ENCODE measurements around the gene BRF1.

BRF1 gene

DNA sequence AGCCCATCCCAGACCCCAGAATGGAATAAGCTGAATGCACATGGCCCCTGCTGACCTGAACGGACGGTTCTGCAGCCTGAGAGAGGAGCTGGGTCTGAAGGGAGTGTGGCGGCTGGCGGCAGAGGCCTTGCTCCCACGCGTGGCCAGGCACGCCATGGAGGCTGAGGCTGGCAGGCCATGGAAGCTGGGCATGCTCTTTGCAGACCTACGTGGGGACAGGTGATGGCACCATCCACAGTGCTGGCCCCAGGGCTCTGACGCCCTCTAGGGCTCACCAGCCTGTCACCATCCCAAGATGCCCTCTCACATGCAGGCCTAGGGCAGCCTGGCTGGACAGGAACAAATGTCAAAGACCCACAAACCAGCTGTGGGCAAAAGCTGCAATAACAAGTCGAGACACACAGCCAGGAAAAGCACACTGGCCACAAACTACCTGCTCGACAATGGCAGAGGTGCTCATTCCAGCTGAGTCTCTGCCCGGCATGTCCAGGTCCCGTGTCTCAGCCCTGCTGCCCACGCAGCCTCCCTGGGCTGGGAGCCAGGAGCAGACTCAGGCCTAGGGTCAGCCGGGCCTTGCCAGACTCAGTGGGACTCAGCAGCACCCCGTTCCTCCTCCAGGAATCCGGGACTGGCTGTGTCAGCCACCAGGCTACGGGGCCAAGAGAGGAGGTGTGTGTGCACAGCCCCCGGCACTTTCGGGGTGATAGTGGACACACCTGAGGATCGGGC lies 32.8 kb downstream of the BRF1 start:
- no peak for DNase-seq (ENCODE audit: low read depth in 3 of 3)

DNA sequence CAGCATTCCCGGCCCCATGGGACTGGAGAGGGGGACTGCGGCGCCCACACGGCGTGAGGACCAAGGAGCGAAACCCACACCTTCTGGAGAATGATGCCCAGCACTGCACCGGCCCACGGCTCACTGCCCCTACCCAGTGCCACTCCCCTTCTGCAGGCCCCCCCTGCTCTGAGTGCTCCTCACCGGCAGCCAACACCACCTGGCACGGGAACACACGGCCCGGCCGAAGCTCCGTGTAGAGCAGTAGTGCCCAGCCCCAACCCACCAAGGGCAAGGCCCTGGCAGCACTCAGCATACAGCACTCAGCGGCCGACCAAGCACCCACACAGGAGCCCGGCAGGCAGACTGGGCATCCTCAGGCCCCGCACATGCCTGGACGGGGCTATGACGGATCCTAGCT lies 39.0 kb downstream of the BRF1 start:
- no peak for DNase-seq (ENCODE audit: low read depth in 3 of 3)

DNA sequence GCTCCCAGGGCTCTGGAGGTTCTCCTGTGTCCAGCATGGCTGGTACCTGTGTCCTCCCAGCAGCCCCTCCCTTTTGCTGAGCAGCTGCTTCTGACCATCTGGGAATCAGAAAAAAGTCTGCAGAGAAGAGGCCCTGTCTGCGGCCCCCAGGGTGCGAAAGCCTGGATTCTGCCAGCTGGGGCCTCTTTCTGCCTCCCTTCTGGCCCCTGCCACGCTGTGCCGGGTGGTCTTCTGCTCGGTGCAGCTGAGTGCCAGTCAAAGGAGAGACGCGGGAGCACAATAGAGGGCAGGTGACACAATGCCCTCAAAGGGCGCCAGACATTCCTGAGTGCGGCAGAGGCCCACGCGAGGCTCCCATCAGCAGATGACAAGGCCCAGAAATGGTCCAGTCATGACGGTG lies 39.8 kb downstream of the BRF1 start:
- DNase-seq (ENCODE audit: low read depth in 3 of 3): no peak

DNA sequence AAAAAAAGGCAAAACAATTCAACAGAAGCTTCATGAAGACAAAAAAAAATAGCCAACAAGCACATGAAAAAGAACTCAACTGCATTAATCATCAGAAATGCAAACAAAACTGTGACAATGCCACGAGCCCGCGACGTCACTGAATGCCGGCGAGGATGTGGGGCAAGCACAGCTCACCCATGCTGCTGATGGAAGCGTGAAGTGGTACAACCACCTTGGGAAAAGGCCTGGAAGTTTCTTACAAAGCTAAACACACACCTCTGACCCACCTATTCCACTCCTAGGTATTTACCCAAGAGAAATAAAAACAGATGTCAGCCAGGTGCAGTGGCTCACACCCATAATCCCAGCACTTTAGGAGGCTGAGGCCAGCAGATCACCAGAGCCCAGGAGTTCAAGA lies 42.0 kb downstream of the BRF1 start:
- no peak for DNase-seq (ENCODE audit: low read depth in 3 of 3)

DNA sequence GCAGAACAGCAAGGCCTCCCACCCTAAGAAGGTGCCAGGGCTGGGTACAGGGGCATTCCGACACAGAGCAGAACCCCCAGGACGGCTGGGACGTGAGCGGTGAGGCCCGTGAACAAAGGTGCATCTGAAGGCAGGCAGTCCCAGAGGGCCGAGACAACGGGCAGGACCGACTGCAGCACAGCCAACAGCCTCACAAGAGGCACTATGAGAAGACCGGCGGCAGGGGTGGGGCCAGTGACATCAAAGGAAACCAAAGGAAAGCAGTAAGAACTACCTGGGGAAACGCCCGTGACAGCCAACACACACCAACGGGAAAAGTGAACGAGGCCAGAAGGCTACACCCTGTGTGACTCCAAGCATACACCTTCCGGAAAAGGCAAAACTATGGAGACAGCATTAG lies 43.3 kb downstream of the BRF1 start:
- no peak for DNase-seq (ENCODE audit: low read depth in 3 of 3)

DNA sequence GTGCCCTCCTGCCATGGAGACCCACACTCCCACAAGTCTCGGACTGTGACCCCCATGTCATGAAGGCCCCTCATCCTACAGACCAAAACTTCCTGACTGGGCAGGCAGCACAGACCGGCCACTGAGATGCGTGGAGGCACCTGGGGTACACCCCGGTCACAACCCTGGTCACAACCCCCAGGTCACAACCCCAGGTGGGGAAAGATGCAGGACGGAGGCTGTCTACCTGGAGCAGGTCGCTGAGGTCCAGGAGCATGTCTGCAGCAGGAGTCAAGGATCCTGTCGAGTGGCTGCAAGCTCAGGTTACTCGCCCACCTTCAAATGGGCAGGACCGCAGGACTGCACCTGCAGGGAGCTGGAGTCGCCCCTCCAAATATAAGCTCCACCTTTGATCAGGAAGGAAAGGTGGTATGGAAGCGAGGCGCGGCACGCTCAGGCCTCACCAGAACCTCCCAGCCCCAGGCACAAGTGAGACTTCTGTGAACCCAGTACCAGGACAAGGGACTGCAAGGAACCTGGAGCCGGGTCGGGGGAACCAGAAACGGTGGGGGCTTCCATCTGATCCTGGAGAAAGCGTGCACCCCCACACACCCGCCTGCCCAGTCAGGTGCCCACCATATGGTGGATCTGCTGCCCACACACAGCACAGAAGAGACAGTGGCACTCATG lies 44.4 kb downstream of the BRF1 start:
- no peak for DNase-seq (ENCODE audit: low read depth in 3 of 3)

DNA sequence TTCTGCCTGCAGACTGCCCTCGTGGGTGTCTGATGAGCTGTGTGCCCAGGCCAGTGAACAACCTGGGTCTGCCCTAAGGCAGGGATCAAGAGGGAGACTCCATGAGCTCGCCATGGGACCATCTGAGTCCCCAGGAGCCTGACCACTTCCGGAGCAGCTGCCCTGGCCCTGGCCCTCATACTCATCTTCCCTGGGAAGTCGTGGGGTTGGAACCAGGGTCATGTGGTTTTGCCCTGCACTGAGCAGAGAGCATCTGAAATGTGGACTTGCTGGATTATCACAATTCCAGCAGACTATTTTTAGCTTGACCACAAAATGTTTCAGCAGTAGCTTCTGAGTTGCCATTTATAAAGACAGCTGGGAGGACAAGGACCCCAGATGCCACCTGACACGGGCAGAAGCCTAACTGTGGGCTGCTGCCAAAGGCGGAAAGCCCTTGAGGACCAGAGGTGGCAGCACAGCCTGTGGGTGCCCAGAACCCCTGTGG lies 45.7 kb downstream of the BRF1 start:
- DNase-seq (ENCODE audit: low read depth in 3 of 3): no peak

DNA sequence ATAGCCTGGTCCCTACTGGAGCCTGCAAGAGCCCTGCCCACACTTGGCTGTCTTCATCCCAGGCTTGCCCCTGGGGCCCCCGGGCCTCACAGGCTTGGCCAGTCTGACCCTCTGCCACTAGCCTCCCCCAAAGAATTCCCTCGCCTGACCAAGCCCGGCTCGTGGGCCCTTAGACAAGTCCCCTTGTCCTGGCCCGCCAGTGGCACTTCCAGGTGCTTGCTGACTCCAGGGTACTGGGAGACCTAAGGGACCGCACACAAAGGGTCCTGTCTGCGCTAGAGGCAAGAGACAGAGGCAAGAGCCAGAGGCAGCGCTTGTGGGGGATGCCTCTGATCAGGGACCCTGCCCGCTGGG lies 47.5 kb downstream of the BRF1 start:
- DNase-seq (ENCODE audit: low read depth in 3 of 3): no peak

DNA sequence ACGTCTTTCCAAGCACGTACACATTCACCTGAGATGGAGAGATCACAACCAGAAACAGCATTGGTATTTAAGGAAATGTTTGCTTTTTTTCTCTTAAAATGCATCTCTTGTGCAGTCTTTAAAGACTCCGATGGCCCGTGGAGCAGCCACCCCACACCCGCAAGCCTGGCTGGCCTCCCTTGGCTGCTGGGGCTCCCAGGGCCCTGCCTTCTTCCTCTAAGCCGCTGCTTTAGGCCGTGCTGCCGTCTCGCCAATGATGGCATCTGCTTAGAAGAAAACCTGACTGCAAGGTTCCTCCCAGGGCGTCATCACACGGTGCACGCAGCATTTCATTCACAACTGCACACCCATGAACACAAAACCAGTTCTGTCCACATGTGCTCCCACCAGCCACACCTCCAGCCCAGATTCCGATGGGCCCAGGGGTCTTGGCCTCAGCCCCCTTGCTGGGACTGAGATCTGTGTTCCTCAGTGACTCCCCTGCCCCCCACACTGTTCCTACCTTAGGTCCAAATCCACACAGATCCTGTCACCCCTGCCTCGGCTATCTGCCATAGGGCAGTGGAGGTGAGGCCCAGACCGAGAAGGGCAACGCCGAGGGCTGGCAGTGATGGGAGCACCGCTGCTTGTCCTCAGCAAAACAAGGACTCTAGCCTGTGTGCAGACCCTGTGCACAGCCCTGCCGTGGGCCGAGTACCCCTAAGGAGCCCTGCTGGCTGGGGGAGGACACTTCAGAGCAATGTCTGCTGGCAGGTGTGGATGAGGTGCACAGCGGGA lies 48.1 kb downstream of the BRF1 start:
- no peak for DNase-seq (ENCODE audit: low read depth in 3 of 3)

DNA sequence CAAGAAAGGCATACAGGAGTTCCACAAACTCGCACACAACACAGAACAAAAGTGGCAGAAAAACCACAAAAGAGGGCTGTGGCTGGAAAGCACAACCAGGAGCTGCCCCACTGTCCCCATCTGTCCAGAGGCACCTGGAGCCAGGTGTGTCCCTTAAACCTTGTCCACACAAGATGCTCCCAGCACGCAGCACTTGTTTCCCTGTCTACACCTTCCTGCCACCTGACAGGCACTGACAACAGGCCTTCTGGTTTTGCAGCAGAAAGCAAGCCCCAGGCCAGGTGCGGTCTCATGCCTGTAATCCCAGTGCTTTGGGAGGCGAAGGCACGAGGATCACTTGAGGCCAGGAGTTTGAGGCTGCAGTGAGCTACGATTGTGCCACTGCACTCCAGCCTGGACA lies 48.9 kb downstream of the BRF1 start:
- no peak for DNase-seq (ENCODE audit: low read depth in 3 of 3)

DNA sequence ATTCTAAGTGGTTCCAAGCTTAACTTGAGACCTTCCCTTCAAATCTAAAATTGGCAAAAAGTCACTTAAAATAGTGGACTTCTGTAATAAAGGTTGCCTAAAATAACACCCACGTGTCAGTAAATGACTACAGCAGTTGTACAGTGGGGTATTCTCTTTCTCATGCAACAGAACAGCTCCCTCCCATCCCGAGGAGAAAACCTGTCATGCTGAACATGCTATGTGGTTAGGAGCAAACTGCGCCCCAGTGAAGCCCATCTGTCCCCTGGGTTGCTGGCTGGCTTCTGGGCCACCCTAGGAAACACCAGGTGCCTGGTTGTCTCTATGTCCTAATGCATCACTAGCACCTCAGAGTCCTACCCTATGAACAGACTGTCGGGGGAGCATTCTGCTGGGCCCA lies 49.8 kb downstream of the BRF1 start:
- no peak for DNase-seq (ENCODE audit: low read depth in 3 of 3)

DNA sequence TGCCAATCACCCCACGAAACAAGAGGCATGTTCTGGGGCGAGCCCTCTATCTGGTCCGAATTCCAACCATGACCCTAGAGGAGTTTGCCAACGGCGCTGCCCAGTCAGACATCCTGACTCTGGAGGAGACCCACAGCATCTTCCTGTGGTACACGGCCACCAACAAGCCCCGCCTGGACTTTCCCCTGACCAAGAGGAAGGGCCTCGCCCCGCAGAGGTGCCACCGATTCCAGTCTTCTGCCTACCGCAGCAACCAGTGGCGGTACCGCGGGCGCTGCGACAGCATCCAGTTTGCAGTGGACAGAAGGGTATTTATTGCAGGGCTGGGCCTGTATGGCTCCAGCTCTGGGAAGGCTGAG lies 50.8 kb downstream of the BRF1 start:
- no peak for DNase-seq (ENCODE audit: low read depth in 3 of 3)

DNA sequence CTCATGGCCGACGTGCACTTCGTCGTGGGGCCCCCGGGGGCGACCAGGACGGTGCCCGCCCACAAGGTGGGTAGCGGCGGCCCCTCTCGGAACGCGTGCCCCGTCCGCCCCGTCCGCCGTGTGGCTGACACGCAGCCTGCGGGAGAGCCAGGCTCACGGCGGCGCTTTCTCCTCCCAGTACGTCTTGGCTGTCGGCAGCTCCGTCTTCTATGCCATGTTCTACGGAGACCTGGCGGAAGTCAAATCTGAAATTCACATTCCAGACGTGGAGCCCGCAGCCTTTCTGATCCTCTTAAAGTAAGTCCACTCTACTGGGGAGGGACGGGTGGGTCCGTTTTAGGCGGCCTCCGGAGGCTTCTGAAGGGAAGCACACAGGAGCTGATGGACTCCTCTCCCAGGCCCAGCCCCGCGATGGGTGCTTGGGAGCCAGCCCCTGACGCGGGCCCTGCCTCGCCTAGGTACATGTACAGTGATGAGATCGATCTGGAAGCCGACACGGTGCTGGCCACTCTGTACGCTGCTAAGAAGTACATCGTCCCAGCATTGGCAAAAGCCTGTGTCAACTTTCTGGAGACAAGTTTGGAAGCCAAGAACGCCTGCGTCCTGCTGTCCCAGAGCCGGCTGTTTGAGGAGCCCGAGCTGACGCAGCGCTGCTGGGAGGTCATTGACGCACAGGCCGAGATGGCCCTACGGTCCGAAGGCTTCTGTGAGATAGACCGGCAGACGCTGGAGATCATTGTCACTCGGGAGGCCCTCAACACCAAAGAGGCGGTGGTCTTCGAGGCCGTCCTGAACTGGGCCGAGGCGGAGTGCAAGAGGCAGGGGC lies 51.4 kb downstream of the BRF1 start:
- no peak for DNase-seq (ENCODE audit: low read depth in 3 of 3)

DNA sequence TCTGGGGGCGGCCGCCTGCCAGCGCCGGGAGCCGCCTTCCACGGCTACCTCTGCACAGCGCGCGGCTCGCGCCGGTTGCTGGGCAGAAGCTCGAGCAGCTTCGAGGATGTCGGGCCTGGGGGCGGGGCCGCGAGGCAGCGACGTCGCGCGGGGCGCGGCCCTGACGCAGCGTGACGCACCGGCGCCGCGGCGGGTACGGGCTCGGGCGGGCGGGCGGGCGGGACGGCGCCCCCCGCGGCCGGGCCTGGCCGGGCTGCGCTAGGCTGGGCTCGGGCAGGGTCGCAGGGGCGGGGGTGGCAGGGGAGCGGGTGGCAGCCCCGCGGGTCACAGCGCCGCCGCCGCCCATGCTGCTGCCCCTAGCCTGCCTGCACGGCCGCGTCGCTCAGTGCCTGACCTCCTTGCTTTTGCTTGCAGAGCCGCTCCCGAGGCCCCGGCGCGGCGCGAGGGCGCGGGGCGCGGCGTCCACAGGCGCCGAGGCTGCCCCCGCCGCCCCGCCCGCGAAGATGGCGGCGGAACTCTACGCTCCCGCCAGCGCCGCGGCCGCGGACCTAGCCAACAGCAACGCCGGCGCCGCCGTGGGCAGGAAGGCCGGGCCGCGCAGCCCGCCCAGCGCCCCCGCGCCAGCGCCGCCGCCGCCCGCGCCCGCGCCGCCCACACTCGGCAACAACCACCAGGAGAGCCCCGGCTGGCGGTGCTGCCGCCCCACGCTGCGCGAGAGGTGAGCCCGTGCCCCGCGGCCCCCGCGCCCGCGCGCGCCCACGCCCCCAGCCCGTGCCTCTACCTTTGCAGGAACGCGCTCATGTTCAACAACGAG lies 52.2 kb downstream of the BRF1 start, which contains the start of gene BTBD6:
Gene BTBD6, plus strand, starts transcription at position 166 of the 814 bp plus-strand sequence. Its CDS starts 179 bp downstream, at position 345.
- peak; percentile 64 to 87 (median 75) for DNase-seq (ENCODE audit: low read depth in 3 of 3)

DNA sequence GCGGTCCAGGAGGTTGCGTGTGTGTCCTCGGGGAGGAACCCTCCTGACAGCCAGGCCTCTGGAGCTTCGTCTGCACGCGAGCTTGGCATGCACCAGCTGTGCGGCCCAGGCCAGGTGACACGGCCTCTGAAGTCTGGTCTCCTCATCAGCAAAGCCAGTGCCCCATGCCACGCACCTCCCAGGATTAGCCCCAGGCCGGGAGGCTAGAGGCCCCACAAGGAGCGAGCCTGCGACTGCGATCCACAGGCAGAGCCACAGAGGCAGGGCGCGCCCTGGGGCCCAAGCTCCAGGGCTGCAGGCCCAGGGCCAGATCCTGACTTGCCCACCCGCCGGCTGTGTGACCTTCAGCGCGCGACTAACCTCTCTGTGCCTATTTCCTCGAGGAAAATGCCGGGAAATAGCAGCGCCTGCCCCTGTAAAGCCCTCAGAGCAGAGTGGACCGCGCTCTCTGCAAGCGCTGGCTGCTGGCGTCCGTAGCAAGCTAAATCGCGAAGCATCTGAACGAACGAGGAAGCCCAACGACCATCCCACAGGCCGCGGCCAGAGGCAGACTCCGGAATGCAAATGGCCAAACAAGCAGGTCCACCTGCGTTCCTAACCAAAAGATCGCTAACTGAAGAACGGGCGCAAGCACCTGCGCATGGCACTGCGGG lies 53.0 kb downstream of the BRF1 start:
- DNase-seq (ENCODE audit: low read depth in 3 of 3): no peak

DNA sequence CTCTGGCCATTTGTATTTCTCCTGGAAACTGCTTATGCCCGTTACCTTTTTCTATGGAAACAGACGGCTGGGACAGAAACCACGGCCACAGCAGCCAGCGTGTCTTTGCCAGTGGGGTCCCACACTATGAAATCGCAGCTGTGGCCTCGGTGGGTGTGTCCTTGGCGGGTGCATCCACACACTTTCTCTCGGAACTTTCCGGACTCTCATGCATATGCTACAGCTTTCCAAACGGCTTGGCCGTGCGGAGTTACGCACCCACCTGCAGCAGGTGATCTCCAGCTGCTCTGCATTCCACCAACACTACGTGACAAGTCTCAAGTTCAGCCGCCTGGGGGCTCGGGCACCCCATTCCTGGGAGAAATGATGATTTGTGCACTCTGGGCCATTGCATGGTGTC lies 53.8 kb downstream of the BRF1 start:
- no peak for DNase-seq (ENCODE audit: low read depth in 3 of 3)

DNA sequence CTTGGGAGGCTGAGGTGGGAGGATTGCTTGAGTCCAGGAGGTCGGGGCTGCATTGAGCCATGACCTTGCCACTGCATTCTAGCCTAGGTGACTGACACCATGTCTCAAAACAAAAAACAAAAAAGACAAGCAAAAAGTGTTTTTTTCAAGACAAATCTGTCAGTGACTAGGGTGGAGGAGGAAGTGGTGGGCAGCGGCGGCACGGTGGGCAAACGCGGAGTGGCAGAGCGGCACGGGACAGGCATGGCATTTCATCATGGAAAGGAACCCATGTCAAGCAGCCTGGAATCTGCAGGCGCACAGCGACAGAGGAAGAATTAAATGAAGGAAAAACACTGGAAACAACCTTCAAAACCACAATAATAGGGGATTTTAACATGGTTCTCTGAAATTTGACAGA lies 56.5 kb downstream of the BRF1 start:
- no peak for DNase-seq (ENCODE audit: low read depth in 3 of 3)

DNA sequence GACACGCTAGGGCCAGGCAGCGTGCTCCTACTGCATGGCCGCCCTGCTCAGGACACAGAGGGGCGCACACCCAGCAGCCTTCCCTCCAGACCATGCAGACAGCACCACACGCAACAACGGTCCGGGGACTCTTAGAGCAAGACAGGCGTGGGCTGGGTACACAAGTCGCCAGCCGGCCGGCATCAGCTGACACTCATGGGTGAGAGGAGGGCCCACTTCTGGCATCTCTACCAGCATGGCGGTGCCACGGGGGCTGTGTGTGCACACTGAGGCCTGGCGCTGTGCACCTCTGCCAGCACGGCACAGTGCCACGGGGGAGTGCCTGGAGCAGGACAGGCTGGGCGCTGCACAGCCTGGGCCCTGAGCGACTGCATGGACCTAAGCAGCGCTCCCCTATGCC lies 59.2 kb downstream of the BRF1 start:
- no peak for DNase-seq (ENCODE audit: low read depth in 3 of 3)

DNA sequence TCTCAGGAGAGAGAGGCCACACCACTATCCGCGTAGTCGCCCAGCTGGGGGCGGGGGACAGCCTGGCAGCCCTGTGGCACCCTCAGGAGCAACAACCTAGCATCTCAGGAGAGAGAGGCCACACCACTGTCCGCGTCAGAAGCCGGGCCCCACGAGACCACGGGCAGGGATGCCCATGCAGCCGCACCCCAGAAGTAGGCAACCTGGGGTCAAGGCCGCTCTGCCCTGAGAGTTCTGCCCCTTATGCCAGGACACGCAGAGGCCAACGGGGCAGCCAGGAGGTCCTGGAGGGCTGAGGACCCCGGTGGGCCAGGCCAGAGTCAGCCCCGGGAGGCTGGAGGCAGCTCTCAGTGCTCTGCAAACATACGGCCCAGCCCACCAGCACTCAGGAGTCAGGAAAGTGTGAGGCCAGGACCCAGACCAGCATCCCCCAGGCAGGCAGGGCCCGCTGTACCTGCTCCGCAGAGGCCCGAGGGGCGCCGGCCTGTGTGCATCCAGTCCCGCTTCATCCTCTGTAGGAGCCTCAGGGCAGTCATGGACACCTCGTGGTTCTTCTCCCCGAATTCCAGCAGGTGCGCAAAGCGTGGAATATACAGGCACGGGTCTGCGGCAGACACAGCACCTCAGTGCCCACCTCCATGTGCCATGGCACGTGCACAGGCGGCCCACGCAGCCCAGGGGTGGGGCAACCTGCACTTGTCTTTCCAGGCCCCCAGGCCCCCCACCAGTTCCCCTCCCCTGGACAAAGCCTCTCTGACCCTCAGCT lies 59.8 kb downstream of the BRF1 start:
- DNase-seq (ENCODE audit: low read depth in 3 of 3): no peak

Data from stimulated activated CD4-positive, alpha-beta T cell treated with anti-CD3 and anti-CD28 coated beads, TNF-alpha, amount 100 ng/mL, for 24 hours (primary cell).